SU-DHL-6 (cell line): Measurements from ENCODE around the gene MTMR11.

Experiments
- EZH2phosphoT487 ChIP-seq: fragments of 200-600 bp; sonication (generic), shearing (Covaris generic); conservative IDR thresholded peaks from 2 replicates; pipeline ENCODE4 v1.6.1; 2018; ENCODE audit warnings: mild to moderate bottlenecking, antibody characterized with exemption, low read length, moderate library complexity, mixed read lengths
- TF ChIP-seq, protein P1 (sequence below): fragments of 200-600 bp; sonication (generic); IDR thresholded peaks from one replicate; pipeline ENCODE4 v1.5.1; 2017; ENCODE audit warnings: antibody characterized with exemption, mild to moderate bottlenecking, low read length, moderate library complexity; ENCODE audit not compliant: insufficient read depth, poor library complexity, severe bottlenecking

DNA sequence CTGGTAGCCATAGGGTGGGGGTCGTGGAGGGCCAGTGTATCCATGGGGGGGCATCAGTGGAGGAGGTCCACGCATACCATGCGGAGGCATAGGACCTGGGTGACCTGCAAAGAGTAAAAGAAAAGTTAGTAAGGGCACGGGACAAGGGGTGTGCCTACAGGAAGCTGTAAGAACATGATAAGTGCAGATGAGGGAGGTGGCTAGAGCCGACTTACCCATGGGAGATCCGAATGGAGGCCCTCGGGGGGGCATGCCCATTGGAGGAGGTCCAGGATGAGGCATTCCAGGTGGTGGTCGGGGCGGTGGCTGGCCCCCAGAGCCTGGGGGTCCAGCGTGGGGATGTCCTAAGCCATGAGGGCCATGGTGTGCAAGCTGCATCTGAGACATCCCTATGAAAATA is 13.1 kb downstream of the MTMR11 start:
- TF ChIP-seq, protein P1, sequence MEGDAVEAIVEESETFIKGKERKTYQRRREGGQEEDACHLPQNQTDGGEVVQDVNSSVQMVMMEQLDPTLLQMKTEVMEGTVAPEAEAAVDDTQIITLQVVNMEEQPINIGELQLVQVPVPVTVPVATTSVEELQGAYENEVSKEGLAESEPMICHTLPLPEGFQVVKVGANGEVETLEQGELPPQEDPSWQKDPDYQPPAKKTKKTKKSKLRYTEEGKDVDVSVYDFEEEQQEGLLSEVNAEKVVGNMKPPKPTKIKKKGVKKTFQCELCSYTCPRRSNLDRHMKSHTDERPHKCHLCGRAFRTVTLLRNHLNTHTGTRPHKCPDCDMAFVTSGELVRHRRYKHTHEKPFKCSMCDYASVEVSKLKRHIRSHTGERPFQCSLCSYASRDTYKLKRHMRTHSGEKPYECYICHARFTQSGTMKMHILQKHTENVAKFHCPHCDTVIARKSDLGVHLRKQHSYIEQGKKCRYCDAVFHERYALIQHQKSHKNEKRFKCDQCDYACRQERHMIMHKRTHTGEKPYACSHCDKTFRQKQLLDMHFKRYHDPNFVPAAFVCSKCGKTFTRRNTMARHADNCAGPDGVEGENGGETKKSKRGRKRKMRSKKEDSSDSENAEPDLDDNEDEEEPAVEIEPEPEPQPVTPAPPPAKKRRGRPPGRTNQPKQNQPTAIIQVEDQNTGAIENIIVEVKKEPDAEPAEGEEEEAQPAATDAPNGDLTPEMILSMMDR, result no peak
- TF ChIP-seq EZH2phosphoT487, result no peak
